GM12878 (cell line): ENCODE data around the gene MMRN2. TPM values are rescaled to one million over a fixed set of nuclear protein-coding genes. Genes with fewer than 3 reads are reported as not detected.

Source experiments
- ATAC-seq: fragments of 200-7000 bp; cut with Tn5 transposase; 3 replicates; pipeline ENCODE4 v1.9.1; 2020; ENCODE audit warnings: mild to moderate bottlenecking, moderate library complexity
- BruUV-seq: library from RNA; stranded (reverse); fragments of 400-500 nt; replicated peaks from 2 replicates; lab custom pipeline; 2021; lab: Mats Ljungman, UMichigan
- CTCF ChIA-PET: fragments of 300-600 bp; sonication (Branson Sonifier 250); formaldehyde crosslinking; extraction: SDS; loops from one replicate; lab custom pipeline; 2021; ENCODE audit warnings: inconsistent platforms; lab: Yijun Ruan, JAX
- POLR2A ChIA-PET: fragments of 350-600 bp; formaldehyde crosslinking; extraction: SDS; loops from one replicate; lab custom pipeline; 2021; ENCODE audit warnings: inconsistent platforms; lab: Charles Lee
- RAD21 ChIA-PET: fragments of 300-600 bp; sonication (Branson Sonifier 250); formaldehyde crosslinking; loops from one replicate; lab custom pipeline; 2023; ENCODE audit warnings: antibody characterized with exemption; ENCODE audit not compliant: unreplicated experiment; lab: Charles Lee
- SMC1A ChIA-PET: fragments of 300-600 bp; sonication (Branson Sonifier 250); formaldehyde crosslinking; loops from one replicate; lab custom pipeline; 2023; ENCODE audit not compliant: unreplicated experiment, uncharacterized antibody; lab: Charles Lee
- DNase-seq: peaks from one replicate; pipeline ENCODE4 v3.0.0-alpha.2; 2011; ENCODE audit warnings: low read depth, low spot score
- FAIRE-seq: peaks from 3 replicates; lab custom pipeline; 2011; peaks lifted over from hg19 to GRCh38; lab: Jason Lieb, UNC
- H2AFZ ChIP-seq: 2 replicates; pipeline ENCODE4 v1.6.0; 2011; ENCODE audit warnings: low read depth, low read length, control low read depth; ENCODE audit not compliant: control insufficient read depth
- H3K27ac ChIP-seq: 2 replicates; pipeline ENCODE4 v1.5.1; 2011; ENCODE audit warnings: control low read depth; ENCODE audit not compliant: control insufficient read depth, insufficient read depth
- H3K27me3 ChIP-seq, 2 experiments: replicated peaks in 1 of 2; 2 replicates each; pipeline versions ENCODE4 v1.6.0 to v1.6.1; 2011; ENCODE audit warnings: low read length in 1 of 2; ENCODE audit not compliant: control insufficient read depth in 2 of 2, insufficient read depth in 2 of 2
- H3K36me3 ChIP-seq, 2 experiments: 2 replicates each; pipeline ENCODE4 v1.5.1; 2011; ENCODE audit warnings: low read length in 1 of 2; ENCODE audit not compliant: control insufficient read depth in 2 of 2, insufficient read depth in 2 of 2
- H3K4me1 ChIP-seq: 2 replicates; pipeline ENCODE4 v1.6.1; 2011; ENCODE audit warnings: mild to moderate bottlenecking, low read length, moderate library complexity, mixed read lengths; ENCODE audit not compliant: control insufficient read depth, insufficient read depth
- H3K4me2 ChIP-seq: 2 replicates; pipeline ENCODE4 v1.6.0; 2011; ENCODE audit warnings: control low read depth; ENCODE audit not compliant: control insufficient read depth, insufficient read depth
- H3K4me3 ChIP-seq: fragments of 200-600 bp; sonication (generic); 2 replicates; pipeline ENCODE4 v1.5.1; 2016
- H3K79me2 ChIP-seq: 2 replicates; pipeline ENCODE4 v1.6.0; 2011; ENCODE audit warnings: low read length; ENCODE audit not compliant: control insufficient read depth, insufficient read depth
- H3K9ac ChIP-seq: 2 replicates; pipeline ENCODE4 v1.8.0; 2011; ENCODE audit warnings: low read length, control low read depth, mixed read lengths; ENCODE audit not compliant: control insufficient read depth, insufficient read depth
- H3K9me3 ChIP-seq: replicated peaks from 3 replicates; pipeline ENCODE4 v1.5.1; 2011; ENCODE audit warnings: mild to moderate bottlenecking, low read length; ENCODE audit not compliant: control insufficient read depth, insufficient read depth
- H4K20me1 ChIP-seq: 2 replicates; pipeline ENCODE4 v1.6.0; 2011; ENCODE audit not compliant: control insufficient read depth, insufficient read depth
- CEBPB ChIP-seq, 2 experiments: fragments of 150-350 bp in 1 of 2; IDR thresholded peaks; 2 replicates each; pipeline ENCODE4 v1.6.1; 2012 to 2014; ENCODE audit warnings: low read depth in 2 of 2, low read length in 2 of 2, borderline replicate concordance in 1 of 2, inconsistent platforms in 1 of 2
- ESRRA ChIP-seq: IDR thresholded peaks from 2 replicates; pipeline ENCODE4 v1.6.1; 2012; ENCODE audit warnings: mild to moderate bottlenecking, low read length, improper control_type of control experiment
- MYB ChIP-seq: fragments of 150-350 bp; IDR thresholded peaks from 2 replicates; pipeline ENCODE4 v1.6.1; 2014; ENCODE audit warnings: mild to moderate bottlenecking, low read depth, low read length, borderline replicate concordance
- NFYA ChIP-seq: IDR thresholded peaks from 2 replicates; pipeline ENCODE4 v1.6.1; 2011; ENCODE audit warnings: low read depth, mild to moderate bottlenecking, low read length, improper control_type of control experiment, borderline replicate concordance
- NFYB ChIP-seq: IDR thresholded peaks from 2 replicates; pipeline ENCODE4 v1.6.1; 2011; ENCODE audit warnings: low read depth, mild to moderate bottlenecking, low read length, improper control_type of control experiment, moderate library complexity; ENCODE audit not compliant: insufficient read depth
- RCOR1 ChIP-seq: conservative IDR thresholded peaks from 2 replicates; pipeline ENCODE4 v1.6.1; 2012; ENCODE audit warnings: low read depth, low read length, improper control_type of control experiment
- USF1 ChIP-seq: IDR thresholded peaks from 2 replicates; pipeline ENCODE4 v1.6.1; 2011; ENCODE audit warnings: borderline replicate concordance, low read depth, mild to moderate bottlenecking, moderate library complexity, mixed read lengths, low read length; ENCODE audit not compliant: insufficient read depth; ENCODE audit errors: extremely low read length
- ZNF24 ChIP-seq: fragments of 450-650 bp; IDR thresholded peaks from 2 replicates; pipeline ENCODE4 v1.6.1; 2017; ENCODE audit warnings: antibody characterized with exemption, mild to moderate bottlenecking
- WGBS: methylation state at CpG from one replicate; pipeline ENCODE4 v1.1.6; 2016; ENCODE audit warnings: low lambda C conversion rate; ENCODE audit not compliant: insufficient replicate concordance, insufficient coverage; ENCODE audit errors: missing lambda C conversion rate; 5-methylcytosine and 5-hydroxymethylcytosine counted together
- in situ Hi-C: fragments of 300-500 bp; cut with MboI; formaldehyde crosslinking; loops from 9 replicates; pipeline ENCODE4 v1.14.3; 2018; ENCODE audit warnings: mixed read lengths
- intact Hi-C: fragments of 100-400 bp; cut with micrococcal nuclease; formaldehyde crosslinking; loops from one replicate; pipeline ENCODE4 v1.14.2; 2022; ENCODE audit not compliant: unreplicated experiment
- polyA plus RNA-seq, 11 experiments: library from polyadenylated mRNA; depleted of rRNA in 4 of 11; unstranded in 6 of 11; stranded (reverse) in 5 of 11; fragments of >200 nt; fragmentation: Nextera tagmentation in 4 of 11; fragmentation: Illumina TruSeq in 1 of 11; extraction: Ambion mirVana in 4 of 11; extraction: Trizol in 1 of 11; gene quantifications; 1 replicate in 1 of 11; 2 replicates in 10 of 11; pipeline versions ENCODE4 v1.2.1 to v1.2.3, GENCODE V29; 2011 to 2016; ENCODE audit warnings: inconsistent platforms in 2 of 11, missing spikeins in 2 of 11, low read depth in 1 of 11
- total RNA-seq, 4 experiments: library from RNA; depleted of rRNA in 3 of 4; stranded (reverse); fragments of >200 nt in 3 of 4; fragmentation: Illumina TruSeq in 1 of 4; extraction: Trizol in 1 of 4; gene quantifications; 2 replicates each; pipeline versions ENCODE4 v1.2.1 to v1.2.3, GENCODE V29; 2013 to 2021

MMRN2 gene
- total and polyA plus RNA-seq, 10 of the 15 experiments (the other 5 are each of a cell fraction or from before 2014, with no cell fraction given) = 0.09 to 1.0 (median 0.54) TPM; not detected in 3

- Histone ChIP-seq H3K4me3 (no peak overlapping the region), H3K27me3 (peaks cover 0 to 2% of the 10 kb centered on the region in 2 experiments; a peak in 1 of 4 replicates), H3K9me3 (no peaks in the 10 kb centered on the region), H2AFZ (no peak overlapping the region), H3K4me2 (peak overlapping the region; percentile 53), H3K4me1 (peaks cover 49% of the 10 kb centered on the region), H3K36me3 (no peaks in the 10 kb centered on the region), H3K9ac (no peak overlapping the region), H3K79me2 (no peaks in the 10 kb centered on the region), H4K20me1 (no peaks in the 10 kb centered on the region), H3K27ac (no peak overlapping the region)
- no peak for DNase-seq
- ATAC-seq = no peak
- in situ Hi-C loops (no loop called here), intact Hi-C loops (loop anchor here (5.0 kb wide), 1 partner anchor 123 kb away; the partner anchor contains the start of gene GLUD1)
- SMC1A ChIA-PET = no interaction called here
- no peak for TF ChIP-seq ESRRA
- no peak for TF ChIP-seq CEBPB (IDR thresholded peaks at IDR 0.05; ENCODE audit: borderline replicate concordance in 1 of 2, low read depth in 2 of 2, low read length in 2 of 2)
- no peak for TF ChIP-seq USF1
- no peak for TF ChIP-seq NFYA
- TF ChIP-seq NFYB = no peak
- no peak for TF ChIP-seq RCOR1
- TF ChIP-seq ZNF24 = no peak
- no peak for TF ChIP-seq MYB
- BruUV-seq = no TSS peak
- FAIRE-seq = no peak
- POLR2A ChIA-PET = interaction anchor here (1.8 to 1.9 kb wide), 2 partner anchors 123 to 126 kb away, joined by 7 to 9 read pairs; partner anchors contain the start of genes GLUD1 and SHLD2
- CTCF ChIA-PET = interaction anchor here (0.6 to 1.6 kb wide), 4 partner anchors 9 to 276 kb away, joined by 3 to 6 read pairs (median 4); no protein-coding TSS in a partner anchor
- RAD21 ChIA-PET = interaction anchor here (1.9 kb wide), 1 partner anchor 123 kb away, joined by 5 read pairs; no protein-coding TSS in a partner anchor
- 88% methylated on average over 8 of the region's 8 CpGs for WGBS
These were observed 12.1 kb upstream of the MMRN2 start for GRCh38 chr10:86969421-86970041.
